GM12878 (cell line): ENCODE measurements around the gene SUSD1.

Experiments used
- BCLAF1 ChIP-seq: fragments of 450-650 bp; IDR thresholded peaks from 2 replicates; pipeline ENCODE4 v1.6.1; 2017; ENCODE audit warnings: antibody characterized with exemption, mild to moderate bottlenecking, moderate library complexity
- CTCF ChIP-seq, 3 experiments: IDR thresholded peaks in 2 of 3; conservative IDR thresholded peaks in 1 of 3; 2 replicates each; pipeline ENCODE4 v1.5.1; 2011; ENCODE audit warnings: low read depth in 3 of 3, low read length in 3 of 3, mild to moderate bottlenecking in 3 of 3, control low read depth in 2 of 3, moderate library complexity in 2 of 3, inconsistent platforms in 1 of 3, mixed read lengths in 1 of 3; ENCODE audit not compliant: control insufficient read depth in 2 of 3, insufficient read depth in 1 of 3; ENCODE audit errors: extremely low read depth in 1 of 3
- KLF5 ChIP-seq: fragments of 450-650 bp; IDR thresholded peaks from 2 replicates; pipeline ENCODE4 v1.6.1; 2014; ENCODE audit warnings: mild to moderate bottlenecking; ENCODE audit not compliant: partially characterized antibody
- MAX ChIP-seq: IDR thresholded peaks from 2 replicates; pipeline ENCODE4 v1.6.1; 2012; ENCODE audit warnings: low read depth, low read length, improper control_type of control experiment
- MYC ChIP-seq: IDR thresholded peaks from 2 replicates; pipeline ENCODE4 v1.6.1; 2011; ENCODE audit warnings: mild to moderate bottlenecking, low read length, moderate library complexity, inconsistent platforms; ENCODE audit not compliant: insufficient read depth, insufficient replicate concordance, insufficient read length, severe bottlenecking
- NBN ChIP-seq: fragments of 450-650 bp; IDR thresholded peaks from 2 replicates; pipeline ENCODE4 v1.6.1; 2016
- POLR2A ChIP-seq: IDR thresholded peaks from 2 replicates; pipeline ENCODE4 v1.6.1; 2011; ENCODE audit warnings: low read depth, mild to moderate bottlenecking, low read length
- POLR2AphosphoS2 ChIP-seq: IDR thresholded peaks from 2 replicates; pipeline ENCODE4 v1.6.1; 2011; ENCODE audit warnings: low read depth, mild to moderate bottlenecking, low read length, improper control_type of control experiment, moderate library complexity
- RFX5 ChIP-seq: IDR thresholded peaks from 2 replicates; pipeline ENCODE4 v1.6.1; 2011; ENCODE audit warnings: low read depth, low read length, improper control_type of control experiment
- TCF12 ChIP-seq: IDR thresholded peaks from 2 replicates; pipeline ENCODE4 v1.6.1; 2011; ENCODE audit warnings: low read depth, mild to moderate bottlenecking, low read length

GRCh38 chr9:112048924-112049691 is 126.0 kb downstream of the SUSD1 start:
- TF ChIP-seq BCLAF1 (no peak), CTCF (IDR thresholded peaks at IDR 0.05 in 2 of 3, conservative IDR thresholded peaks at IDR 0.05 in 1 of 3; ENCODE audit: control insufficient read depth in 2 of 3, extremely low read depth in 1 of 3, insufficient read depth in 1 of 3, low read depth in 3 of 3, low read length in 3 of 3) (no peak), RFX5 (no peak), MYC (no peak), KLF5 (no peak), NBN (no peak), POLR2A (no peak), TCF12 (no peak), POLR2AphosphoS2 (no peak), MAX (no peak)
